ENCODE results near the gene TLCD3A.
"Not testable (repeated sequence)": the region's sequence is repeated elsewhere in the genome, so short reads cannot be mapped to it uniquely, and the experiment has no call there.

TLCD3A gene

GRCh38 chr17:732067-732901 is at the start of gene TLCD3A:
Gene TLCD3A (plus strand): TSS chr17:732596. CDS start chr17:732648, 52 bp downstream.
- no peak for DNase-seq

GRCh38 chr17:683040-683439 is 49.4 kb upstream of the TLCD3A start:
- DNase-seq, result no peak

- no peak for DNase-seq
Observed at GRCh38 chr17:683499-684254, 48.7 kb upstream of the TLCD3A start.

GRCh38 chr17:685006-685405 is 47.4 kb upstream of the TLCD3A start:
- DNase-seq, result no peak

- DNase-seq, result no peak
Observed at GRCh38 chr17:688100-688989, 44.1 kb upstream of the TLCD3A start.

GRCh38 chr17:689556-690275 is 42.7 kb upstream of the TLCD3A start:
- DNase-seq, result no peak

GRCh38 chr17:690361-690760 is 42.0 kb upstream of the TLCD3A start:
- DNase-seq, result no peak

- DNase-seq, result no peak
Observed at GRCh38 chr17:691423-691822, 41.0 kb upstream of the TLCD3A start.

GRCh38 chr17:692116-692515 is 40.3 kb upstream of the TLCD3A start:
- no peak for DNase-seq

- DNase-seq, result no peak
Observed at GRCh38 chr17:693791-694638, 38.4 kb upstream of the TLCD3A start.

- DNase-seq, result no peak
Observed at GRCh38 chr17:696369-696768, 36.0 kb upstream of the TLCD3A start.

- no peak for DNase-seq
Observed at GRCh38 chr17:697682-698081, 34.7 kb upstream of the TLCD3A start.

GRCh38 chr17:698096-698495 is 34.3 kb upstream of the TLCD3A start:
- DNase-seq, result not testable (repeated sequence)

- DNase-seq, result no peak
Observed at GRCh38 chr17:699345-699744, 33.1 kb upstream of the TLCD3A start.

- no peak for DNase-seq
Observed at GRCh38 chr17:700504-701094, 31.8 kb upstream of the TLCD3A start.

GRCh38 chr17:703081-703875 is 29.1 kb upstream of the TLCD3A start:
- DNase-seq, result no peak

- no peak for DNase-seq
Observed at GRCh38 chr17:704111-704864, 28.1 kb upstream of the TLCD3A start.

GRCh38 chr17:705011-705410 is 27.4 kb upstream of the TLCD3A start:
- no peak for DNase-seq

- no peak for DNase-seq
Observed at GRCh38 chr17:705863-706262, 26.5 kb upstream of the TLCD3A start.
